GM21717 (cell line): Measurements from ENCODE around the gene KLK5.

Experiments
- ATAC-seq: cut with Tn5 transposase; IDR thresholded peaks from one replicate; pipeline ENCODE4 v1.9.1; 2021; ENCODE audit warnings: mild to moderate bottlenecking, moderate library complexity; ENCODE audit not compliant: unreplicated experiment

The KLK5 gene

GRCh38 chr19:50894478-50895356 is 58.1 kb downstream of the KLK5 start:
- ATAC-seq: no peak
